GM21515 (cell line): ENCODE data around the gene ISL1.

Source experiments
- ATAC-seq: cut with Tn5 transposase; IDR thresholded peaks from one replicate; pipeline ENCODE4 v1.9.1; 2021; ENCODE audit not compliant: unreplicated experiment

The ISL1 gene

GRCh38 chr5:51386916-51387883, 4.0 kb downstream of the ISL1 start:
- no peak for ATAC-seq

GRCh38 chr5:51387884-51388275, 4.6 kb downstream of the ISL1 start:
- ATAC-seq: no peak

GRCh38 chr5:51388488-51389287, 5.4 kb downstream of the ISL1 start:
- no peak for ATAC-seq

GRCh38 chr5:51389288-51389576, 6.0 kb downstream of the ISL1 start:
- no peak for ATAC-seq

GRCh38 chr5:51389577-51390463, 6.6 kb downstream of the ISL1 start:
- no peak for ATAC-seq

GRCh38 chr5:51391175-51391574, 7.9 kb downstream of the ISL1 start:
- ATAC-seq: no peak

GRCh38 chr5:51392689-51393199, 9.5 kb downstream of the ISL1 start:
- ATAC-seq: no peak

- ATAC-seq: no peak
Observed at GRCh38 chr5:51394609-51395008, 11.4 kb downstream of the ISL1 start.

- ATAC-seq: no peak
Observed at GRCh38 chr5:51395245-51395644, 12.0 kb downstream of the ISL1 start.

GRCh38 chr5:51395666-51396356, 12.6 kb downstream of the ISL1 start:
- ATAC-seq: no peak

- no peak for ATAC-seq
Observed at GRCh38 chr5:51396797-51397196, 13.5 kb downstream of the ISL1 start.

- no peak for ATAC-seq
Observed at GRCh38 chr5:51397996-51398395, 14.7 kb downstream of the ISL1 start.

- ATAC-seq: no peak
Observed at GRCh38 chr5:51398875-51399642, 15.8 kb downstream of the ISL1 start.

- no peak for ATAC-seq
Observed at GRCh38 chr5:51399643-51400006, 16.4 kb downstream of the ISL1 start.

GRCh38 chr5:51404255-51404654, 21.0 kb downstream of the ISL1 start:
- ATAC-seq: no peak

GRCh38 chr5:51411921-51412325, 28.7 kb downstream of the ISL1 start:
- ATAC-seq: no peak

GRCh38 chr5:51414516-51414915, 31.3 kb downstream of the ISL1 start:
- ATAC-seq: no peak

GRCh38 chr5:51416149-51416548, 32.9 kb downstream of the ISL1 start:
- no peak for ATAC-seq

GRCh38 chr5:51433052-51433710, 49.9 kb downstream of the ISL1 start:
- ATAC-seq: no peak
